Measurements from ENCODE around the gene INO80.
"Not testable (repeated sequence)": the region's sequence is repeated elsewhere in the genome, so short reads cannot be mapped to it uniquely, and the experiment has no call there.

Gene INO80

DNA sequence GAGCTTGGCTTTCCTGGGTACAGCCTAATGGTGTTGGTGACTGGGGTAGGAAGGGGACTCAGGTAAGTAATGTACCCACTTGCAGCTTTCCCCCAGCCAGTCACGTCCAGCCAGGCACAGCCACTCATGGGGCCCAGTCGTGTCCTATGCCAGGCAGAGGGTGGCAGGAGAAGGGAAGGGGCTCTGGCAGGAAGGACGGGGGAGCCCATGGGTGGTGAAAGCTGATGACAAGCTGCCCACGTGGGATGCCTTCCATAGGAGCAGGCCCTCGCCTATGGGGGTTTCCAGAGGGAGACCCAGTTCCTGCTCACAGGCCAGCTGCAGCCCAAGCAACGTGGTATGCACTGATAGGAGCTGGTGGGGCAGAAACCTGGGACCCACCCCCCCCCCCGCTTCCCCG lies 152.1 kb downstream of the INO80 start:
- no peak for DNase-seq (ENCODE audit: low read depth in 3 of 3, low spot score in 1 of 3)

GRCh38 chr15:40963201-40963600 lies 152.9 kb downstream of the INO80 start:
- no peak for DNase-seq (ENCODE audit: low read depth in 3 of 3, low spot score in 1 of 3)

DNA sequence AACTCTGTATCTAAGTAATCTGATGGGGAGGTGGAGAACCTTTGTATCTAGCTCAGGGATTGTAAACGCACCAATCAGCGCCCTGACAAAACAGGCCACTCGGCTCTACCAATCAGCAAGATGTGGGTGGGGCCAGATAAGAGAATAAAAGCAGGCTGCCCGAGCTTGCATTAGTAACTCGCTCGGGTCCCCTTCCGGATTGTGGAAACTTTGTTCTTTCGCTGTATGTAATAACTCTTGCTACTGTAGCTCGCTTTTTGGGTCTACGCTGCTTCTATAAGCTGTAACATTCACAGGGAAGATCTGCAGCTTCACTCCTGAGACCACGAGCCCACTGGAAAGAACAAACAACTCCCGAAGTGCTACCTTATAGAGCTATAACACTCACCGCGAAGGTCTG lies 153.8 kb downstream of the INO80 start:
- not testable (repeated sequence) for DNase-seq (ENCODE audit: low read depth in 3 of 3, low spot score in 1 of 3)

DNA sequence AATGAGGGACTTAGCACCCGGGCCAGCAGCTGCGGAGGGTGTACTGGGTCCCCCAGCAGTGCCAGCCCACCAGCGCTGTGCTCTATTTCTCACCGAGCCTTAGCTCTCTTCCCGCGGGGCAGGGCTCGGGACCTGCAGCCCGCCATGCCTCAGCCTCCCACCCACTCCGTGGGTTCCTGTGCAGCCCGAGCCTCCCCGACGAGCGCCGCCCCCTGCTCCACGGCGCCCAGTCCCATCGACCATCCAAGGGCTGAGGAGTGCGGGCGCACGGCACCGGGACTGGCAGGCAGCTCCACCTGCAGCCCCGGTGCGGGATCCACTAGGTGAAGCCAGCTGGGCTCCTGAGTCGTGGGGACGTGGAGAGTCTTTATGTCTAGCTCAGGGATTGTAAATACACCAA lies 154.3 kb downstream of the INO80 start:
- not testable (repeated sequence) for DNase-seq (ENCODE audit: low read depth in 3 of 3, low spot score in 1 of 3)

GRCh38 chr15:40960925-40961324 lies 155.2 kb downstream of the INO80 start:
- DNase-seq (ENCODE audit: low read depth in 3 of 3, low spot score in 1 of 3) = no peak

GRCh38 chr15:40960151-40960885 lies 155.8 kb downstream of the INO80 start:
- DNase-seq (ENCODE audit: low read depth in 3 of 3, low spot score in 1 of 3) = no peak

- no peak for DNase-seq (ENCODE audit: low read depth in 3 of 3, low spot score in 1 of 3)
These were observed 156.5 kb downstream of the INO80 start for GRCh38 chr15:40959331-40960141.

- no peak for DNase-seq (ENCODE audit: low read depth in 3 of 3, low spot score in 1 of 3)
These were observed 157.4 kb downstream of the INO80 start for GRCh38 chr15:40958723-40959122.

DNA sequence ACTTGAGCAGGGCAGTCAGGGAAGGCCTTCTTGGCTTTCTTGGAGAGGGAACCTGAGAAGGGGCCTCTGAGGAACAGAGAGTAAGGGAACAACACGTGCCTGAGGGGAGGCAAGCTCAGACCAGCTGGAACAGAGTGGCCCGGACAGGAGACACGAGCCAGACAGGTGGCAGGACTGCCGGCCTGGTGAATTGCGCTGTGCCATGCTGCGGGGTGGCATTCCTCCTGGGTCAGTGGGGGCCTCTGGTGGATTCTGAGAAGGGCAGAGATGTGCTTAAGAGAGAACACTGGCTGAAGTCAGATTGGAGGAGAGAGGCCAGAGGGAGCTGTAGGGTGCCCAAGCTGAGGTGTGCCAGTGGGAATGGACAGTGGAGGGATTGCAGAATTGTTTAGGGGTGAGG lies 157.9 kb downstream of the INO80 start:
- no peak for DNase-seq (ENCODE audit: low read depth in 3 of 3, low spot score in 1 of 3)

DNA sequence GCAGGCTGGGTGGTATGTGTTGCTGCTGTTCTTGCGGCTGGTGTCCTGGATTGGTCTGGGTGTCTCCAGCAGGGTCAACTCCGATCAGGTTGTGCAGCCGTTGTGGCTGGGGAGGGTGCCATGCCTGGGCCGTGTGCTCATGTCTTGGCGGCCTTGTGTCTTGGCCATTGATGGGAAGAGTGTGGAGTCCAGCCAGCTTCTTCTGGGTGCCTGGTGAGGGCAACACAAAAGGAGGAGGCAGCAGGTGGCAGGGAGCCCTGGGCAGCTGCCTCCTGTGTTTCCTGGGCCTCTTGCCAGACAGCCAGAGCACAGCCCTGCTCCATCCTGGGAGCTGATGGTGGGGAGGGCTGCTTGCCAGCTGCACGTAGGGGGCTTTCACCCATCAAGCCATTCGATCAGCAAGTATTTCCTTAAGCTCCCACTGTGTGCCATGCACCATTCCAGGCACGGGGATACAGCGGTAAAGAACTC lies 158.5 kb downstream of the INO80 start:
- DNase-seq (ENCODE audit: low read depth in 3 of 3, low spot score in 1 of 3) = no peak

DNA sequence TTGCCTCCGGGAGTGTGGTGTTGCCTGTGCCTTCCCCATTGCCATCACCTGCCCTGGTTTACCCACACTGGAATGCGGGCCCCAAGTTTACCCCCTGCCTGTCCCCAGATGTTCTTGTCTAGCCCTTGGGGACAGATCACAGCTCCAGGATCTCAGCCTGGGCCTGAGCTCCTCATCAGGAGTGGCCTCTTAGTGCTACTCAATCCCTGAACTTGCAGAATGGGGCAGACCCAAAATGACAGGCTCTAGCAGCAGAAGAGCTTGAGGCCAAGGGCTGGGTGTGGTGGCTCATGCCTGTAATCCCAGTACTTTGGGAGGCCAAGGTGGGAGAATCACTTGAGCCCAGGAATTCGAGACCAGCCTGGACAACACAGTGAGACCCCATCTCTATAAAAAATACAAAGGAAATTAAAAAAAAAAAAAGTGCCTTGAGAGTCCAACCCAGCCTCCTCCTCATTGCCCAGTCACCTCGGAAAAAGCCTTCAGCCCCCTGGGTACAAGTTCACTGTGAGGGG lies 159.0 kb downstream of the INO80 start:
- no peak for DNase-seq (ENCODE audit: low read depth in 3 of 3, low spot score in 1 of 3)

- no peak for DNase-seq (ENCODE audit: low read depth in 3 of 3, low spot score in 1 of 3)
These were observed 159.5 kb downstream of the INO80 start for GRCh38 chr15:40956541-40956982.

- DNase-seq (ENCODE audit: low read depth in 3 of 3, low spot score in 1 of 3) = no peak
These were observed 160.0 kb downstream of the INO80 start for GRCh38 chr15:40955930-40956540.

DNA sequence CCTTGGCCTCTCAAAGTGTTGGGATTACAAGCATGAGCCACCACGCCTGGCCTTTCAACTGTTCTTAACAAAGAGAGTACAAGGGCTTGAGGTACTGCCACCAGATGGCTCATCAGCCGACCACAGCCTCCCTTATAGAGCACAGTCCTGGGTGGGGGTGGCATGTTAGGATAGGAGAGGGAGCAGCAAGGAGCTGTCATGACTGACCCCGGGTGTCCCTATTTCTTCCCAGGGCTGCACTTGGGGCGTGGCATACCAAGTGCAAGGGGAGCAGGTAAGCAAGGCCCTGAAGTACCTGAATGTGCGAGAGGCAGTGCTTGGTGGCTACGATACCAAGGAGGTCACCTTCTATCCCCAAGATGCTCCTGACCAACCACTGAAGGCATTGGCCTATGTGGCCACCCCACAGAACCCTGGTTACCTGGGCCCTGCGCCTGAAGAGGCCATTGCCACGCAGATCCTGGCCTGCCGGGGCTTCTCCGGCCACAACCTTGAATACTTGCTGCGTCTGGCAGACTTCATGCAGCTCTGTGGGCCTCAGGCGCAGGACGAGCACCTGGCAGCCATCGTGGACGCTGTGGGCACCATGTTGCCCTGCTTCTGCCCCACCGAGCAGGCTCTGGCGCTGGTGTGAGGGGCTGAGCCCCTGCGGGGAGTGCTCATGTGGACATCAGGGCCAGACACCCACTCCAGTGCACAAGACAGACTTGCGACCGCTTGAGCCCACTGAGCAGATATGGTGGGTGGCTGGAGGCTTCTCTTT lies 160.8 kb downstream of the INO80 start:
- DNase-seq (ENCODE audit: low read depth in 3 of 3, low spot score in 1 of 3) = no peak

DNA sequence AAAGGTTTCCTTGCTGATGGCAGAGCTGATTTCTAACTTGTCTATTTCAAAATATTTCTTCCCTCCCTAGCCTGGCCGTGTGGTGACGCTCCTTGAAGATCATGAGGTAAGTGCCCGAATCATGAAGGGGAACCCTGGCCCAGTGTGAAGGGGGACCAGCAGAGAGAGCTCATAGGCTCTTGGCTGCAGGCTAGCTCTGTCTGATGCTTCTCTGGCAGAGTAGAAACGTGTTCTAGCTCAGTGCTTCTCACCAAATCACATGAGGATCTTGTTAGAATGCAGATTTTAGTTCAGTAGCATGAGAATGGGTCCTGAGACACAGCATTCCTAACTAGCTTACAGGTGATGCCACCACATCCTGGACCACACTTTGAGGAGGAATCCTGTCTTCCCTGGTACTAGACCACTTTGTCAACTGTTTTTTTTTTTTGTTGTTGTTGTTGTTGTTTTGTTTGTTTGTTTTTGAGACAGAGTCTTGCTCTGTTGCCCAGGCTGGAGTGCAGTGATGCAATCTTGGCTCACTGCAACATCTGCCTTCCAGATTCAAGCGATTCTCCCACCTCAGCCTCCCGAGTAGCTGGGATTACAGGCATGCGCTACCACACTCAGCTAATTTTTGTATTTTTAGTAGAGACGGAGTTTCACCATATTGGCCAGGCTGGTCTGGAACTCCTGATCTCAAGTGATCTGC lies 161.8 kb downstream of the INO80 start:
- DNase-seq (ENCODE audit: low read depth in 3 of 3, low spot score in 1 of 3) = not testable (repeated sequence)

DNA sequence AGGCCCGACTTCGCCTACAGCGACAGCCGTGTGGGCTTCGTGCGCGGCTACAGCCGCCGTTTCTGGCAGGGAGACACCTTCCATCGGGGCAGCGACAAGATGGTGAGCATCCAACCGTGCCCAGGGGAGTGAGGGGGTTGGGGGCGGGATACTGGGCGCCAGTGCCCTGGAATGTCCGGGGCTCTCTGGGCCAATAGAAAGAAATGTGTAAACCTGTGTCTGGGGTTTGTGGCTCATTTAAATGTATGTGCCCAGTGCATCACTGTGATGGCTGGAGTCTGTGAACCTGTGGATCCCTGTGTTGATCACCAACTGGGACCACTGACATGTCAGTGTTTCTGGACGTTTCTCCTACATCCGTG lies 162.4 kb downstream of the INO80 start:
- DNase-seq (ENCODE audit: low read depth in 3 of 3, low spot score in 1 of 3) = no peak

GRCh38 chr15:40952901-40953712 lies 163.0 kb downstream of the INO80 start, which contains the start of gene CHAC1:
CHAC1 (plus strand) TSS chr15:40953471; CDS start chr15:40953584, 113 bp downstream.
- peak; percentile 88 to 92 (median 91) for DNase-seq (ENCODE audit: low read depth in 3 of 3, low spot score in 1 of 3)

DNA sequence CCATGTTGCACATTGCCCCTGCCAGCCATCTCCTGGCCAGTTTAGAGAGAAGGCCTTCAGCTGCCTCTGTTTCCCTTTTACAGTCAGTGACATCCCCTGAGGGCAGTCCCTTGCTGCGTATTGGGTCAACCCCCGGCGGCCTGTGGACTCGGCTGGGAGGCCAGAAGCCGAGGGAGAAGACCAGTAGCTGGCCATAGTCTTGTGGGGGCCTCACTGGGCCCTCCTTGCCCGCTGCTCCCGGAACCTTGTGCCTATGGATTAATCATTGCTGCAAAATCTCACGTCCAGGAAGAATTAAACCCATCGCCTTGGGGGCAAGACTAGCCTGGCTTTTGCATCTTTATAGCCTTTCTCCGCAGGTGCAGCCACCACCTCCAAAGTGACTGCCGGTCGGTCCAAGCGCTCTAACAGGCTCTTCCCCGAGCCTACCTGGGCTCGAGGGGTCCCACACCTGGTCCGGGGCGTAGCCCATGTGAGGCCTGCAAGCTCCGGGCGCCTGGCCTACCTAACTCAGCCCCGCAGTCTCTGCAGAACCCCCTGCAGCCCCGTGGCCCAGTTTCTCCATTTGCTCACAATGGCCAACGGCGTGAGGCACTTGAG lies 163.7 kb downstream of the INO80 start:
- no peak for DNase-seq (ENCODE audit: low read depth in 3 of 3, low spot score in 1 of 3)

DNA sequence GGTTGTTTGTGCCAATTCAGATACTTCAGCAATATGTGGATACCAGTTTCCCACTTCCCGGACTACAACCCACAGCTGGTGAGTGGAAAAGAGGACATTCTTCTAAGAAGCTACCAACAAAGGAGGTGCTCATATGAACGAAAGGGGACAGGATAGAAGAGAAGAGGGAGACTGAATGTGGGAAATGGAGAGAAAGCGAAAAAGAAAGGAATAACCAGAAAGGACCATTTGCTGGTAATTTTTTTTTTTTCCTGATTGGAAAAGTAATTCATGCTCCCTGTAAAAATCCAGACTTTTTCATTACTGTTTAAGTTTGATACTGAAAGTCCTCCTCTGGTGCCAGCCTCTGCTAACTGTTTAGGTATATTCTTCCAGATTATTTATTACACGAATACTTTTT lies 164.3 kb downstream of the INO80 start:
- DNase-seq (ENCODE audit: low read depth in 3 of 3, low spot score in 1 of 3) = no peak
